Measurements from ENCODE around the gene PSME3IP1. TPM values are rescaled to one million over a fixed set of nuclear protein-coding genes. Genes with fewer than 3 reads are reported as not detected.
A peak's percentile ranks its signal among the peaks of the same experiment; 100 is the strongest.
"Not testable (repeated sequence)": the region's sequence is repeated elsewhere in the genome, so short reads cannot be mapped to it uniquely, and the experiment has no call there.

The PSME3IP1 gene
- total RNA-seq, 1 donor from 2014 or later = 55.0 TPM

DNA sequence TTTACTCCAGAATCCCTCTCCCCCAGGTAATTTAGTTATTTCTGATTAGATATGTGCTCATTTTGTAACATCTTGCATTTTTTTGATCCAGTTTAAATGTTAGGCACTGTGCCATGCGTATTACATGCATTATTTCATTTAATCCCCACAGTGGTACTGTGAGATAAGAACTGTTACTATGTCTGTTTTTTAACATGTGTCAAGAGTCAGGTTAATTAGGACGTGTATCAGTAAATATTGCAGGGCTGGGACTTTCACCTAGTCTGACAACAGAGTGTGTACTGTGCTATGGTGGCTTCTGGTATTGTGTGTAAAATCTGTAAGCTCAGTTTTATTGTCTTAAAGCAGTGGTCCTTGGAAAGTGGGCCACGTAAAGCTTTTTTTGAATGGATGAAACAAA is 10.9 kb upstream of the PSME3IP1 start:
- DNase-seq = no peak

DNA sequence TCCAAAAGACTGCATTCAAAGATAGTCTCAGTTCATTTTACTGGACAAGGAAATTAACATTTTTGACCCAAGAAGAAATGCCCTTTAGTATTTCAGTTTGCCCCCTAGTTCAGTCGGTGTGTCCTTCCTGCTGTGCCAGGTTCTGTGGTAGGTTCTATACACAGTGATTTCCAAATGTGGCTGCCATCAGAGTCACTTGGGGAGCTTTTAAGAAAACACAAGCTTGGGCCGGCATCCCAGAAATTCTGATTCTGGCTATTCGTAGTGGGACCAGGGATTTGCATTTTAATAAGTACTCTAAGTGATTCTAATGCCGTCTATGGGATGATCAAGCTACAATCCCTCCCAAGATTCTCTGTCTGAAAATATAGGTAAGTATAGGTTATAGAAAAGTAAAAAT is 10.4 kb upstream of the PSME3IP1 start:
- DNase-seq = no peak

GRCh38 chr16:57194512-57194911 is 8.7 kb upstream of the PSME3IP1 start:
- DNase-seq = peak; percentile 37

DNA sequence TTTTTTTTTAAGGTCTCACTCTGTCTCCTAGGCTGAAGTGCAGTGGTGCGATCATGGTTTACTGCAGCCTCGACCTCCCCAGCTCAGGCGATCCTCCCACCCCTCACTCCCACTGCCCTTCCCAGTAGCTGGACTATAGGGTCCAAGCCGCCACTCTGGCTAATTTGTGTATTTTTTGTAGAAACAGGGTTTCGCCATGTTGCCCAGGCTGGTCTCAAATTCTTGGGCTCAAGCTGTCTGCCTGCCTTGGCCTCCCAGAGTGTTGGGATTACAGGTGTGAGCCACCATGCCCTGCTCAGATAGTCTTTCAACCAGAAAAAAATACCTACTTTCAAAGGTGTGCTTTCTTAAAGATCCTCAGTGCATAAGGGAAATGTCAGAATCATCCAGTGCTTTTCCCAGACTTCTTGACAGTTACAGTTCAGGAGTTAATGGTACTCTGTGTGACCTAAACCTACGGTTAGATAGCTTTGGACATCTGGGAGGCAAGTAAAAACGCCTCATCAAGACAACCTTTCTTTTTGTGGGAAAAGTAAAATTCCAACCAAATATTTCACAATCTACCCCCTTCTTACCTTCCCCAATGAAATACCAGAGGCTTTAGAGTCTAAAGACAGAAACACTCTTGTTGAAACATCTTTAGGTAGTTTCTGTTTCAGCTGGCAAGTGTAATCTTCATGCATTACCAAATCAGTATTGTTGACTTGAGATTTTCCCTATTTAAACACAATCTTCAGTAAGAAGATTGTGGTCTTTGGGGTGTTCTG is 7.1 kb upstream of the PSME3IP1 start:
- no peak for DNase-seq

DNA sequence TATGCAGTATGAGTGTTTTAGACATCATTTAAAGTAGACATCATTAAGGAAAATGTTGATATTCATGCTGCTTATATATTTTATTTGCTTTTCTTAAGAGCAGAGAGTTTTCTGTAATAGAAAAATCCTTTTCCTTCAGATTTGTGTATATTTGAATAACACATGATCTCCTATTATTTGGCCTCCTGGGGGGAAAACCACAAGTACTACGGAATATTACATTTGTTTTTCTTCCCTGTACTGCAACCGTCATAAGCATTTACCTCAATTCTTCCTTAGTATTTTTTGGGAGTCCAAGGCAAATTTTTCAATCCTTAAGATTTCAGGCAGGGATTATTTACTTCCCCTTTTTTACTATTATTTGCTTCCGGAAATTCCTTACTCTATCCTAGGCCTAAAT is 6.3 kb upstream of the PSME3IP1 start:
- no peak for DNase-seq

- no peak for DNase-seq
Measured at GRCh38 chr16:57191056-57191571, 5.3 kb upstream of the PSME3IP1 start.

DNA sequence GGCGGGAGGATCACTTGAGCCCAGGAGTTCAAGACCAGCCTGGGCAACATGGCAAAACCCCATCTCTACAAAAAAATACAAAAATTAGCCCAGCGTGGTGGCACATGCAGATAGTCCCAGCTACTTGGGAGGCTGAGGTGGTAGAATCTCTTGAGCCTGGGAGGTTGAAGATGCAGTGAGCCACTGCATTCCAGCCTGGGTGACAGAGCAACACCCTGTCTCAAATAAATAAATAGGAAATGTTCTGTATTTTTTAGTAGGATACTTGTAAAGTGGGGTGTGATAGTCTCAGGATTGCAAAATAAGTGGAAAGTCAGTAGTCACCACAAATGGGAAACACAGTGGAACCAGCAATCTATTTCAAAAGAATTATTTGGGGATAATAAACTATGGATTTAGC is 4.3 kb upstream of the PSME3IP1 start:
- no peak for DNase-seq

DNA sequence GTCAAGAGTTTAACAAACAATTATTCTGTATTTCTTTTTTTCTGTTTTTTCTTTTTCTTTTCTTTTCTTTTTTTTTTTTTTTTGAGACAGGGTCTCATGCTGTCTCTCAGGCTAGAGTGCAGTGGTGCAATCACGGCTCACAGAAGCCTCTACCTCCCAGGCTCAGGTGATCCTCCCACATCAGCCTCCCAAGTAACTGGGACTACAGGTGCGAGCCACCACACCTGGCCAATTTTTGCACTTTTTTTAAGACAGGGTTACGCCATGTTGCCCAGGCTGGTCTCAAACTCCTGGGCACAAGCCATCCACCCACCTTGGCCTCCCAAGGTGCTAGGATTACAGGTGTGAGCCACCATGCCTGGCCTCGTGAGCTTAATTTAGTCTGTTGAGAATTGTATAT is 3.7 kb upstream of the PSME3IP1 start:
- DNase-seq = not testable (repeated sequence)

GRCh38 chr16:57188711-57189002 is 2.8 kb upstream of the PSME3IP1 start:
- no peak for DNase-seq

DNA sequence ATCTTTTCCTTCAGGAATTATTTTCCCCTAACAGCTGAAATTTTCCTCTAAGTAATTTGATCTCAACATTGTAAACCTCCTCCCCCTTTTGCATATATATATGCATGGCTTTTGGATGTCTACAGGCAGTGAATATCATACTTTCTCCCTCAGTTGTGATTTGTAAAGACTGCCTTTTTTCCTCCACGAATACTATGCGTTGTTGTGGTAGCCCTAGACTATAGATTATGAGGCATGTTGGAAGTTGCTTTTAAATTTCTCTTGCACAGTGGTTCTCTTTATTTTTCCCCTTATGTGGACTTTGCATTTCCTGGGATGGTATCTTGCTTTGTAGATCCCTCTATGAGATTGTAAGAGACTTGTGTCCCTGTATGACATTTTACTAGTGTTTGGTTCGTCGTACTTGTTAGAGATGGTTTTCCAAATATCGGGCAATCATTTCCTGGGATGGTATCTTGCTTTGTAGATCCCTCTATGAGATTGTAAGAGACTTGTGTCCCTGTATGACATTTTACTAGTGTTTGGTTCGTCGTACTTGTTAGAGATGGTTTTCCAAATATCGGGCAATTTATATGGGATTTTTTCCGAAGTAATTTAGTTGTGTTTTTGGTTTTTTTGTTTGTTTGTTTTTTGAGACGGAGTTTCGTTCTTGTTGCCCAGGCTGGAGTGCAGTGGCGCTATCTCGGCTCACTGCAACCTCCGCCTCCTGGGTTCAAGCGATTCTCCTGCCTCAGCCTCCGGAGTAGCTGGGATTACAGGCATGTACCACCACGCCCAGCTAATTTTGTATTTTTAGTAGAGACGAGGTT is 2.3 kb upstream of the PSME3IP1 start:
- peak; percentile 16 for DNase-seq

DNA sequence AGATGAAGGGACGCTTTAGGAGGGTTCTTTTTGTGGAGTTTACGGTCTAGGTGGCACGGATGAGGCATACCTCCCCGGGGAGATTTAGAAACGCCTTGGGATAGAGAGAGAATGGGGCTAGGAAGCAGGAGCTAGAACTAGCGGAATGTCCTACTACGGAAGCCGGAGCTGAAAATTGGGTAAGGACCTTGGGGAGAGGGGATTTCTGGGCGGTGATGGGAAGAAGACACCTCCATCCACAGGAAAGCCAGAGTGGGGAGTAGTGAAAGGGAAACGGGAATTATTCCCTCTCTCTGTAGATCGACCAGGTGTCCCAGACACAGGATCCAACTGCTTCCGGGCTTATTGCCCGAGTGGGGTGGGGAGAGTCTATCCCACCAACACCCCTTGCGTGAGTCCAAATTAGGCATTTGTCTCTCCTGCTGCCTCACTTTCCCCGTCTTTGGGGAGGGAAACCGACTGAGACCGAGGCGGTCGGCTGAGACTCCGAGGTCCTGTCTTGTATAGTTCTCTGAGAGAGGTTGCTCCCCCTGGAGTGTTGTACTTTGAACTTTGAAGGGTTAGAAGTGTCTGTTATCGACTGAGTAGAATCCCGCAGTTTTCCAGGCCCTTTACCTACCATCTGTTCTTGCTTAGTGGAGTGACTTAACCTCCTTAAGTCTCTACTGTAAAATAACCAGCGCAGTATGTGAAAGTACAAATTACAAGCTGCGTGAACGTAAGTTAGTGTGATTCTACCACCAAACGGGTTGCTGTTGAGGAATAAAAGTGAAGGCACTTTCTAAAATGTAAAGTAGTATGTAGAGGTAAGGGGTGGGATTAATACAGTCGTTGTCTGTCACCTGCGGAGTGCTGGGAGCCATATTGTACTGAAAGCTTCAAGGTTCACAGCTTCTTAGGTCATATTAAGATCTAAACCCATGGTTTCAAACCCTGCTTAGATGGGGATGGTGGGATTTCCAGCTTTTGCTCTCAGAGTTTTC is 1.3 kb upstream of the PSME3IP1 start:
- DNase-seq = peak; percentile 62

GRCh38 chr16:57185446-57185944 is 344 bp downstream of the PSME3IP1 start:
- DNase-seq = peak; percentile 70

DNA sequence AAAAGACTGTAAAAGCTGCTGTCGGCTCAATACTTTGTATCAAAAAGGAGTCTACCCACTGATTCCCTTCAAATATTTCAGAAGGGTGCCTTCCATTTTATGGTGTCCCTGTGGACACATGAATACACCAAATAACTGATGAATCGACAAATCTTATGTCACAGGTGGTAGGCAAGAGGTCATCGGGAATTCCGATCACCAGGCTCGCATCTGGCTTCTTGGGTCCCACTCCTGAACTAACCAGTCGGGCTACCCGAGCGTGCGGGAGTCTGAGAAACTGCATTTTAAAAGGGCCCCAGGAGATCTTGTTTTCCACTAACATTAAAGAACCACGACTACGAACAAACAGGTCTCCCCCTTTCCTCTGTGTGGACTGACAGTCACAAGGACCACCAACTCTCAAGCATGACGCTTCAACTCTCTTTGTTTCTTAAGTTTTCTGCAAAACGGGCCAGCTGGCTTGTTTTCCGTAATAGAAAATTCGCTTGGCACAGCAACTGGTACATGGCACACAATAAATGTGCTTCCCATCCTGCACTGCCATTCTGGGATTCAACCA is 873 bp downstream of the PSME3IP1 start:
- peak; percentile 11 for DNase-seq

DNA sequence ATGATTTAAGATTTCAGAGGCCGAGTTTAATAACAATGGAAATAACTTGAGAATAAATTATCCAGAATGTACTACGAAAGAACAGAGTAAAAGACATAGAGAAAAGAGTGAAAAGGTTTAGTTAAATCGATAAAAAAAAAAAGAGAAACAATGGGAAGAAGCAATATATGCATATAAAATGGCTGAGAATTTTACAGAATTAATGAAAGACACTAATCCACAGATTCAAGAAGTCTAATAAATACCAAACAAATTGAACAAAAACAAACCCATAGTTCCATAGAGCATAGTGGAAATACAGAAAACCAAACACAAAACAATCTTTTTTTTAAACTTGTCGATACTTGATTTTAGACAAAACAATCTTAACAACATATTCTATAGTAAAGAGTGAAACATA is 1.7 kb downstream of the PSME3IP1 start:
- no peak for DNase-seq

- peak; percentile 13 for DNase-seq
Measured at GRCh38 chr16:57179215-57179828, 6.5 kb downstream of the PSME3IP1 start.

- DNase-seq = no peak
Measured at GRCh38 chr16:57178793-57179212, 7.0 kb downstream of the PSME3IP1 start.

DNA sequence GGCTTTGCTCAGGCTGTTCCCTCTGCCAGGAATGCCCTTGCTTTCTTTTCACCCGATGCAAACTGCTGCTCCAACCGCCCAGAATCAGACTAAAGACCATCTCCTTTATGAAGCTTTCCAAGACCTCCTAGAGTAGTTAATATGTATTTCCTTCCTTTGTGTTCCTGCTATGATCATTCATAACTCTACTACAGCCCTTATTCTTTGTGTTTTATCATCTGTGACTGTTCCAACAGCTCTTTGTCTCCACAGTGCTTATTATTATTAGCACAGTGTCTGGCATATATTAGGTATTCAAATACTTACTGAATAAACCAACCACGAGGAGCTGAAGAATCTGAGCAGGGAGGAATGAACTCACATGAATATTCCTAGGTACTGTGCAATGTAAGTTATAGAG is 7.6 kb downstream of the PSME3IP1 start:
- DNase-seq = no peak

DNA sequence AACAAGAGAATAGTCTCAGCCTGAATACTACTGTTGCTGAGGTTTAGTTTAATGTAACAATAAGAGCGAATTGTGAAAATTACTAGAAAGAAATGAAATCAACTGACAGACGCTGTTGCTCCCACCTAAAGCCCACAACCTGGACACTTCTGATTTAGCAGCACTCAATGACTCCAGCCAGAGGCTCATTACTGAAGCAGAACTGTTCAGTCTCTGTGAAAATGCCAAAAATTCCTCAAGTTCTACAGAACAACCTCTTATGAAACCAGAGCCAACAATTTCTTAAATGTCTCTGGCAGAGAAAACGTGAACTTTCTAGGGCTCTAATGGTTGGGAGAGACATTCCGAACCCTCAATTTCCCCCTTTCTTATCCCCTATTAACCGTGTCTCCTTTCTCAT is 9.9 kb downstream of the PSME3IP1 start:
- DNase-seq = peak; percentile 40

DNA sequence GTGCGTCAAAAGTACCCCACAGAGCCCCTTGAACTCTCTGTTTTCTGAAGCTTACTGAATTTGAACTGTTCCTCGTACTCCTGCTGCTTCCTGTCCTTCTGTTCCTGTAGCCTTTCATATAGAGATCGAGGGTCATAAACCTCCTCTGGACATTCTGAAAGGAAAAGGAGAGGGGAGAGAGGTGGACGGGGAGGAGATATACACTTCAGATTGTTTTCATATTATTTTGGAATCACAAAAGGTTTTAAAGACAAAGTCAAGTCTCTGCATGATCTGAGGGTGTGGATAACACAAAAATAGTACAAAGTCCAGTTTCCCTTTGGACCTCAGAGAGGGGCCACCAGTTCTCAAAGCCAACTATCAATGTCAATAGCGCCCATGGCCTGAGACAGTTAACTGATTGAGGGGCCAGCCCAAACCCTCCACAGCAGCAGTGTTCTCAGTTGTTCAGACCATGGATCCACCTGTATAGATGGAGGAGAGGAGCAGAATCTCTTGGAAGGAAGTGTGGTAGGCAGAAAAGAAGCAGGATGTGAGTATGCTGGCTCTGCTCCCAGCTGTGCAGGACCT is 13.0 kb downstream of the PSME3IP1 start:
- no peak for DNase-seq

- DNase-seq = no peak
Measured at GRCh38 chr16:57169327-57169726, 16.5 kb downstream of the PSME3IP1 start.

DNA sequence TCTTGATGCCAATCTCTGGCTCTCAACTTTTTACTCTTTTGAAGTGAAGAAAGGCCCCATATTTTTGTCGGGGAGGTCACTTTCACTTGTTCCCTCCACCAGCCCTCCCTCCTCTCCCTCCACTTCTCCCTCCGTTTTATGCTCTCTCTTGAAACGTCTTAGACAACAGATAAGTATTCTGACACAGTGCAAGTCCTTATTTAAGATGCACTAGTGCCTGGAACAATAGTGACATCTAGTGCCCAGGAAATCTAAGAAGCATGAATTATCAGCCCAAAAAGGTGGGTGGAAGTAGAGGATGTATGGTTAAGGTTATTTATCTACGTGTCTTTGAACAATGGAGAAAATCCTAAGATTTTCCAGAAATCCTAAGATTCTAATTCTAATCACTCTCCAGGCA is 17.9 kb downstream of the PSME3IP1 start:
- peak; percentile 75 for DNase-seq
